CD14-positive monocyte (primary cell): ENCODE measurements around the gene IGF2. TPM values are rescaled to one million over a fixed set of nuclear protein-coding genes. Genes with fewer than 3 reads are reported as not detected.

ENCODE experiments used
- DNase-seq, 3 donors: peaks; one replicate each; pipeline ENCODE4 v3.0.0-alpha.2; 2011 to 2022
- H2AFZ ChIP-seq: 2 replicates; pipeline ENCODE4 v1.6.0; 2012; ENCODE audit warnings: mild to moderate bottlenecking, low read depth, low read length, inconsistent platforms; ENCODE audit not compliant: insufficient read depth, poor library complexity, severe bottlenecking
- H3K27ac ChIP-seq, 2 donors: 1 replicate in 1 of 2; 2 replicates in 1 of 2; pipeline ENCODE4 v1.5.1; 2012 to 2013; ENCODE audit warnings: low read length in 2 of 2, control low read depth in 1 of 2, inconsistent platforms in 1 of 2, low read depth in 1 of 2, mild to moderate bottlenecking in 1 of 2
- H3K27me3 ChIP-seq, 2 donors: one replicate each; pipeline versions ENCODE4 v1.6.0 to v1.6.1; 2011 to 2013; ENCODE audit warnings: low read length in 2 of 2; ENCODE audit not compliant: control insufficient read depth in 2 of 2, insufficient read depth in 2 of 2
- H3K36me3 ChIP-seq, 2 donors: replicated peaks in 1 of 2; 1 replicate in 1 of 2; 2 replicates in 1 of 2; pipeline versions ENCODE4 v1.5.1 to v1.6.1; 2012 to 2013; ENCODE audit warnings: low read length in 2 of 2, control low read depth in 1 of 2, inconsistent platforms in 1 of 2, mild to moderate bottlenecking in 1 of 2; ENCODE audit not compliant: insufficient read depth in 2 of 2, control insufficient read depth in 1 of 2
- H3K4me1 ChIP-seq, 2 donors: 1 replicate in 1 of 2; 2 replicates in 1 of 2; pipeline versions ENCODE4 v1.5.1 to v1.6.1; 2012 to 2013; ENCODE audit warnings: low read length in 2 of 2, control low read depth in 1 of 2, inconsistent platforms in 1 of 2, mild to moderate bottlenecking in 1 of 2, moderate library complexity in 1 of 2; ENCODE audit not compliant: insufficient read depth in 2 of 2, control insufficient read depth in 1 of 2
- H3K4me2 ChIP-seq: replicated peaks from 2 replicates; pipeline ENCODE3; 2012; ENCODE audit warnings: low read length, moderate library complexity, mild to moderate bottlenecking; ENCODE audit not compliant: poor library complexity, severe bottlenecking; ENCODE audit errors: extremely low read depth
- H3K4me3 ChIP-seq, 3 experiments: fragments of 200-600 bp in 1 of 3; sonication (generic) in 1 of 3; replicated peaks in 1 of 3; 1 replicate in 2 of 3; 2 replicates in 1 of 3; pipeline ENCODE4 v1.5.1; 2011 to 2013; ENCODE audit warnings: low read length in 3 of 3, mild to moderate bottlenecking in 3 of 3, control low read depth in 2 of 3, low read depth in 2 of 3, inconsistent platforms in 1 of 3, moderate library complexity in 1 of 3
- H3K79me2 ChIP-seq: 2 replicates; pipeline ENCODE4 v1.6.0; 2012; ENCODE audit warnings: mild to moderate bottlenecking, control low read depth, inconsistent platforms, low read length, moderate library complexity; ENCODE audit not compliant: insufficient read depth
- H3K9ac ChIP-seq: 2 replicates; pipeline ENCODE4 v1.6.0; 2017; ENCODE audit warnings: low read length, mild to moderate bottlenecking; ENCODE audit not compliant: insufficient read depth, poor library complexity, severe bottlenecking
- H3K9me3 ChIP-seq, 2 donors: replicated peaks in 1 of 2; 1 replicate in 1 of 2; 2 replicates in 1 of 2; pipeline versions ENCODE4 v1.5.1 to v1.6.1; 2012 to 2013; ENCODE audit warnings: low read length in 2 of 2, control low read depth in 1 of 2; ENCODE audit not compliant: control insufficient read depth in 1 of 2, insufficient read depth in 1 of 2
- H4K20me1 ChIP-seq: 2 replicates; pipeline ENCODE4 v1.6.0; 2012; ENCODE audit warnings: mild to moderate bottlenecking, low read length, control low read depth, moderate library complexity; ENCODE audit not compliant: insufficient read depth
- H3K27ac Mint-ChIP-seq, 7 donors: one replicate each; pipeline ENCODE4 v1.8.0; 2020; ENCODE audit warnings: mild to moderate bottlenecking in 7 of 7, mixed read lengths in 7 of 7, moderate library complexity in 6 of 7, inconsistent platforms in 2 of 7
- H3K27me3 Mint-ChIP-seq, 3 donors: one replicate each; pipeline ENCODE4 v1.8.0; 2021 to 2022; ENCODE audit warnings: low read depth in 3 of 3, mild to moderate bottlenecking in 3 of 3, mixed read lengths in 3 of 3, moderate library complexity in 3 of 3, inconsistent platforms in 1 of 3
- H3K36me3 Mint-ChIP-seq, 2 donors: one replicate each; pipeline ENCODE4 v1.8.0; 2020; ENCODE audit warnings: mixed read lengths in 2 of 2, inconsistent platforms in 1 of 2, mild to moderate bottlenecking in 1 of 2
- H3K4me1 Mint-ChIP-seq: one replicate; pipeline ENCODE4 v1.8.0; 2020; ENCODE audit warnings: mild to moderate bottlenecking, mixed read lengths
- H3K4me3 Mint-ChIP-seq, 2 donors: one replicate each; pipeline ENCODE4 v1.8.0; 2020; ENCODE audit warnings: mild to moderate bottlenecking in 2 of 2, mixed read lengths in 2 of 2, moderate library complexity in 1 of 2
- H3K9me3 Mint-ChIP-seq, 7 donors: one replicate each; pipeline ENCODE4 v1.8.0; 2020 to 2022; ENCODE audit warnings: mixed read lengths in 7 of 7, mild to moderate bottlenecking in 6 of 7, moderate library complexity in 6 of 7, inconsistent platforms in 2 of 7
- CTCF ChIP-seq: fragments of 200-600 bp; IDR thresholded peaks from one replicate; pipeline ENCODE4 v1.8.0; 2022; ENCODE audit warnings: antibody characterized with exemption, mild to moderate bottlenecking
- WGBS: methylation state at CpG from one replicate; pipeline ENCODE4 v1.1.5; 2013; ENCODE audit warnings: missing lambda C conversion rate; ENCODE audit not compliant: insufficient coverage; 5-methylcytosine and 5-hydroxymethylcytosine counted together
- intact Hi-C, 2 donors: fragments of 100-400 bp; cut with micrococcal nuclease; formaldehyde crosslinking; loops; one replicate each; pipeline versions ENCODE4 v1.15.0 to v1.15.1; 2023
- polyA plus RNA-seq, 3 donors: library from polyadenylated mRNA; depleted of rRNA in 1 of 3; unstranded in 2 of 3; stranded (reverse) in 1 of 3; fragments of 300-500 nt in 2 of 3; fragments of >200 nt in 1 of 3; fragmentation: Illumina TruSeq in 2 of 3; gene quantifications; 1 replicate in 2 of 3; 2 replicates in 1 of 3; pipeline ENCODE4 v1.2.3, GENCODE V29; 2012 to 2021

IGF2 gene
- polyA plus RNA-seq, 3 donors: not detected

DNA sequence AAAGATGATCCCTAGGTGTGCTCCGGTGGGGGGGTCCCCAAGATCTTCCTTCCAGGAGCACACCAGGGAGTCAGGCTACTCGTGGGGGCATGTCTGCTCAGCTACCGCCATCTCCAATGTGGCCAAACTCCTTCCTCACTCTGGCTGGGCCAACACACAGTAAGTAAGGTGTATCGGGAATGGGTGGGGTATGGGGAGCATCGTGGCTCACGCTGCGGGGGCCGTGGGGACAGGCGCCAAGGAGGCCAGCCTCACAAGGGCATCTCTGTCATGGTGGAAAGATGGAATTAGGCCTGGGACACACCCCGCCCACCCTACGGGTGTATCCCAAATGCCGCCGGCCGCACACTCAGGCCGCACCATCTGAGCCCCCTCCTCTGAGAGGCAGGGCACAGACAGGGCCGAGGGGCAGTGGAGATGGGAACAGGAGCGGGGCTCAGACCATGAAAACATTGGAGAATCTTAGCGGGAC is 8.3 kb downstream of the IGF2 start:
- Mint-ChIP-seq H3K9me3 (peaks cover 0 to 12% (median 6%) of the 10 kb centered on the region in 7 donors), H3K4me1 (no peaks in the 10 kb centered on the region), H3K36me3 (no peaks in the 10 kb centered on the region), H3K27me3 (peaks cover 30 to 54% (median 40%) of the 10 kb centered on the region in 3 donors), H3K4me3 (no peak overlapping the region), H3K27ac (no peak overlapping the region)
- Histone ChIP-seq H2AFZ (no peak overlapping the region), H3K36me3 (no peaks in the 10 kb centered on the region), H3K4me3 (no peak overlapping the region), H3K9ac (no peak overlapping the region), H4K20me1 (no peaks in the 10 kb centered on the region), H3K9me3 (no peaks in the 10 kb centered on the region), H3K27me3 (peaks cover 0 to 22% of the 10 kb centered on the region in 2 donors), H3K4me1 (no peaks in the 10 kb centered on the region), H3K4me2 (no peak overlapping the region), H3K79me2 (no peaks in the 10 kb centered on the region), H3K27ac (no peak overlapping the region)
- DNase-seq: no peak
- 87% methylated on average over 6 of the region's 18 CpGs for WGBS
- TF ChIP-seq CTCF: no peak
- intact Hi-C loops: no loop called here

DNA sequence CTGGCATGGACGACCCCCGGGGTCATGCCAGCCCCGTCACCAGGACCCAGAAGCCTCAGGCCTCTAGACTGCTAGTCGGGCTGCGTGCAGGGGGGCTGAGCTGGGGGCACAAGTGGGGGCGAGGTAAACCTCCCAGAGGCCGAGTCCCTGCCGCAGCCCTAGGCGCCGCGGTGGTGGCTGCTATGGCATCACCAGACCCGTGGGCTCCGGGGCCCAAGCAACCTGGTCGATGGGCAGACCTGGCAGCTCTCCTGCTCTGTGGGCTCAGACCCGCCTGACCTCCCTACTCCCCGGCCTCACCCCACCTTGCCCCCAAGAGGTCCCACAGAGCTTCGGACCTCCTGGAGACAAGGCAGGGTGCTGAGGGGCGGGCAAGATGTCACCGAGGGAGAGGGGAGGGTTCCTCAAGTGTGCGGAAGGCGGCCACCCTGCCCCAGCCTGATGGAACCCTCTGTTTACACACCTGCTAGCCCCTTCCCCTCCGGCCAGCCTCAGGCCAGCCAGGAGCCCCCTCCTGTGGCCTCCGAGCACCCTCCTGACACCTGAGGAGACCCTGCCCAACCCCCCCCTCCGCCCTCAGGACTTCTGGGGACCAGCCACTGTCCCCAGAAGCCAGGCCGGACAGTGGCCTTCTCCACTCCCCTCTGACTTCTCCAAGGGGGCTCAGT is 9.4 kb downstream of the IGF2 start:
- no peak overlapping the region for H3K27ac Mint-ChIP-seq
- H3K36me3 ChIP-seq: no peaks in the 10 kb centered on the region
- H3K4me1 ChIP-seq: no peaks in the 10 kb centered on the region
- TF ChIP-seq CTCF: no peak
- DNase-seq: no peak
- intact Hi-C loops: no loop called here
- peak overlapping the region in 1 of 2 donors; percentile 26 for H3K4me3 Mint-ChIP-seq
- H3K9ac ChIP-seq: no peak overlapping the region
- no peaks in the 10 kb centered on the region for H4K20me1 ChIP-seq
- H3K27me3 ChIP-seq: peaks cover 0 to 13% of the 10 kb centered on the region in 2 donors
- no peak overlapping the region for H2AFZ ChIP-seq
- peaks cover 0 to 13% (median 6%) of the 10 kb centered on the region in 7 donors for H3K9me3 Mint-ChIP-seq
- H3K9me3 ChIP-seq: no peaks in the 10 kb centered on the region
- H3K4me1 Mint-ChIP-seq: no peaks in the 10 kb centered on the region
- peaks cover 28 to 43% (median 29%) of the 10 kb centered on the region in 3 donors for H3K27me3 Mint-ChIP-seq
- no peaks in the 10 kb centered on the region for H3K36me3 Mint-ChIP-seq
- no peak overlapping the region for H3K27ac ChIP-seq
- H3K79me2 ChIP-seq: no peaks in the 10 kb centered on the region
- H3K4me3 ChIP-seq: no peak overlapping the region
- 87% methylated on average over 17 of the region's 25 CpGs for WGBS
- H3K4me2 ChIP-seq: no peak overlapping the region
